GM23248 (cell line): ENCODE measurements around the gene PPFIA3. TPM values are rescaled to one million over a fixed set of nuclear protein-coding genes. Genes with fewer than 3 reads are reported as not detected.

ENCODE experiments used
- DNase-seq: peaks from one replicate; pipeline ENCODE4 v3.0.0-alpha.2; 2015
- H2AFZ ChIP-seq: fragments of 200-600 bp; sonication (generic); 2 replicates; pipeline ENCODE4 v1.6.1; 2016; ENCODE audit warnings: antibody characterized with exemption
- H3F3A ChIP-seq: fragments of 200-600 bp; sonication (generic); 2 replicates; pipeline ENCODE4 v1.6.1; 2016; ENCODE audit warnings: mild to moderate bottlenecking, antibody characterized with exemption, mixed run types; ENCODE audit not compliant: insufficient read depth
- H3K27ac ChIP-seq: fragments of 200-600 bp; sonication (generic); 2 replicates; pipeline ENCODE4 v1.5.1; 2016; ENCODE audit warnings: mild to moderate bottlenecking
- H3K27me3 ChIP-seq: fragments of 200-600 bp; sonication (generic); replicated peaks from 2 replicates; pipeline ENCODE4 v1.6.1; 2016; ENCODE audit warnings: mild to moderate bottlenecking; ENCODE audit not compliant: insufficient read depth
- H3K36me3 ChIP-seq: fragments of 200-600 bp; sonication (generic); 2 replicates; pipeline ENCODE4 v1.6.1; 2016; ENCODE audit warnings: low read depth, mild to moderate bottlenecking
- H3K4me1 ChIP-seq: fragments of 200-600 bp; sonication (generic); 2 replicates; pipeline ENCODE4 v1.6.1; 2016; ENCODE audit warnings: mild to moderate bottlenecking; ENCODE audit not compliant: insufficient read depth
- H3K4me2 ChIP-seq: fragments of 200-600 bp; sonication (generic); one replicate; pipeline ENCODE4 v1.6.1; 2016; ENCODE audit warnings: mild to moderate bottlenecking; ENCODE audit not compliant: unreplicated experiment
- H3K4me3 ChIP-seq: fragments of 200-600 bp; sonication (generic); 2 replicates; pipeline ENCODE4 v1.5.1; 2016; ENCODE audit warnings: mild to moderate bottlenecking
- H3K79me2 ChIP-seq: fragments of 200-600 bp; sonication (generic); 2 replicates; pipeline ENCODE4 v1.6.1; 2016; ENCODE audit warnings: mild to moderate bottlenecking; ENCODE audit not compliant: insufficient read depth
- H3K9ac ChIP-seq: fragments of 200-600 bp; sonication (generic); 2 replicates; pipeline ENCODE4 v1.6.1; 2016; ENCODE audit warnings: mild to moderate bottlenecking
- H3K9me2 ChIP-seq: fragments of 200-600 bp; sonication (generic); 2 replicates; pipeline ENCODE4 v1.6.1; 2016; ENCODE audit warnings: mixed run types, mild to moderate bottlenecking, moderate library complexity; ENCODE audit not compliant: insufficient read depth
- H3K9me3 ChIP-seq: fragments of 200-600 bp; sonication (generic); one replicate; pipeline ENCODE4 v1.6.1; 2017; ENCODE audit warnings: low read depth
- H4K20me1 ChIP-seq: fragments of 200-600 bp; sonication (generic); 2 replicates; pipeline ENCODE4 v1.6.0; 2016; ENCODE audit not compliant: insufficient read depth
- EZH2 ChIP-seq: fragments of 200-600 bp; sonication (generic); IDR thresholded peaks from 2 replicates; pipeline ENCODE4 v1.6.1; 2018; ENCODE audit warnings: antibody characterized with exemption, mild to moderate bottlenecking; ENCODE audit not compliant: insufficient read depth, poor library complexity, severe bottlenecking
- EZH2phosphoT487 ChIP-seq: fragments of 200-600 bp; sonication (generic); IDR thresholded peaks from 2 replicates; pipeline ENCODE4 v1.6.1; 2018; ENCODE audit warnings: antibody characterized with exemption, moderate library complexity, mild to moderate bottlenecking, low read depth; ENCODE audit not compliant: insufficient read depth
- WGBS, 2 experiments: methylation state at CpG; one replicate each; pipeline ENCODE4 v1.1.6; 2015 to 2017; ENCODE audit warnings: low lambda C conversion rate in 2 of 2, low coverage in 1 of 2; ENCODE audit errors: missing lambda C conversion rate in 2 of 2; 5-methylcytosine and 5-hydroxymethylcytosine counted together
- in situ Hi-C: fragments of 300-500 bp; cut with MboI; formaldehyde crosslinking; loops from 2 replicates; pipeline ENCODE4 v1.15.0; 2020
- polyA plus RNA-seq: library from polyadenylated mRNA; unstranded; fragments of >200 nt; fragmentation: Nextera tagmentation; extraction: Ambion mirVana; gene quantifications from 2 replicates; pipeline ENCODE4 v1.2.1, GENCODE V29; 2016
- total RNA-seq: library from RNA; depleted of rRNA; stranded (reverse); fragments of >200 nt; shearing (Covaris generic); gene quantifications from 2 replicates; pipeline ENCODE4 v1.2.3, GENCODE V29; 2014

Gene PPFIA3
- total and polyA plus RNA-seq, 2 experiments from 2014 or later: 1.2 to 2.4 TPM

DNA sequence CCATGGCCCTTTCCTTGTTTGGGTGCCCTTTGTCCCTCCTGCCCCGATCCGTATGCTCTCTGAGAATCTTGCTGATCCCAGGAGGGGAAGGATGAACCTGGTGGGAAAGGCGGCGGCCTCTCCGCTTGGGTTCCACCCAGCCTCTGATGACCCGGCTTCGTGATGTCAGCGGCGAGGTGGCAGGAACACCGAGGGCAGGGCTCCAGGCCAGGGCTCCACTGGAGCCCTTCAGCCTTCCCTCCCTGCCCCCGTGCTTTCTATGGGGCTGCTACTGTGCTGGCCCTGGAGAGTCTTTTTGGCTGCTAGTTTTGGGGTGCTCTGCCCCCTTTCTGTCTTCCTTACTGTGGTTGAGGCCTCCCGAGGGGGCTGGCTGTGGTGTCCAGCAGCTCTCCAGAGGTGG is 17.0 kb upstream of the PPFIA3 start:
- no peak for DNase-seq
- Histone ChIP-seq H3K36me3 (peaks cover 45% of the 10 kb centered on the region), H3K27me3 (no peaks in the 10 kb centered on the region), H3K4me3 (no peak overlapping the region), H3K79me2 (peaks cover 43% of the 10 kb centered on the region), H3K27ac (no peak overlapping the region), H4K20me1 (peaks cover 6% of the 10 kb centered on the region), H3K9me2 (no peaks in the 10 kb centered on the region), H3F3A (peaks cover 19% of the 10 kb centered on the region), H3K4me2 (no peak overlapping the region), H3K9me3 (no peaks in the 10 kb centered on the region), H3K4me1 (no peaks in the 10 kb centered on the region), H3K9ac (no peak overlapping the region), H2AFZ (no peak overlapping the region)
- WGBS, 2 experiments: 91 to 97% methylated on average over 11 to 12 of the region's 12 CpGs
- in situ Hi-C loops: no loop called here
- TF ChIP-seq EZH2phosphoT487 (no peak), EZH2 (no peak)

- Histone ChIP-seq H3K4me1 (no peaks in the 10 kb centered on the region), H3K9me2 (no peaks in the 10 kb centered on the region), H4K20me1 (peaks cover 6% of the 10 kb centered on the region), H3K9ac (no peak overlapping the region), H2AFZ (no peak overlapping the region), H3K9me3 (no peaks in the 10 kb centered on the region), H3K27ac (no peak overlapping the region), H3K4me2 (no peak overlapping the region), H3K27me3 (no peaks in the 10 kb centered on the region), H3K79me2 (peaks cover 31% of the 10 kb centered on the region), H3K36me3 (peaks cover 38% of the 10 kb centered on the region), H3F3A (peaks cover 16% of the 10 kb centered on the region), H3K4me3 (no peak overlapping the region)
- in situ Hi-C loops: no loop called here
- DNase-seq: no peak
- no peak for TF ChIP-seq EZH2phosphoT487
- no peak for TF ChIP-seq EZH2
- 91 to 95% methylated on average over 4 to 33 of the region's 33 CpGs for WGBS, 2 experiments
Observed at GRCh38 chr19:49103331-49104085, 15.8 kb upstream of the PPFIA3 start.

GRCh38 chr19:49104229-49104864 is 15.0 kb upstream of the PPFIA3 start:
- Histone ChIP-seq H3K4me1 (no peaks in the 10 kb centered on the region), H3K9ac (no peak overlapping the region), H3K79me2 (peaks cover 23% of the 10 kb centered on the region), H3K4me3 (no peak overlapping the region), H3F3A (peaks cover 25% of the 10 kb centered on the region), H3K36me3 (peaks cover 37% of the 10 kb centered on the region; the same call in 1 of the 2 replicates), H3K4me2 (no peak overlapping the region), H2AFZ (no peak overlapping the region), H3K9me2 (no peaks in the 10 kb centered on the region), H3K27me3 (no peaks in the 10 kb centered on the region), H3K27ac (no peak overlapping the region), H4K20me1 (no peaks in the 10 kb centered on the region; the same call in 1 of the 2 replicates), H3K9me3 (no peaks in the 10 kb centered on the region)
- TF ChIP-seq EZH2 (no peak), EZH2phosphoT487 (no peak)
- DNase-seq: no peak
- in situ Hi-C loops: no loop called here
- 76 to 79% methylated on average over 26 to 30 of the region's 30 CpGs for WGBS, 2 experiments

GRCh38 chr19:49106648-49107135 is 12.7 kb upstream of the PPFIA3 start:
- Histone ChIP-seq H3K36me3 (peaks cover 34% of the 10 kb centered on the region; the same call in 1 of the 2 replicates), H3K4me3 (no peak overlapping the region), H3K4me1 (peaks cover 13% of the 10 kb centered on the region), H3K27ac (no peak overlapping the region), H3K9ac (no peak overlapping the region), H3K4me2 (no peak overlapping the region), H3K79me2 (peaks cover 5% of the 10 kb centered on the region; the same call in 1 of the 2 replicates), H3F3A (peaks cover 47% of the 10 kb centered on the region), H4K20me1 (no peaks in the 10 kb centered on the region; the same call in 1 of the 2 replicates), H3K9me3 (no peaks in the 10 kb centered on the region), H3K9me2 (no peaks in the 10 kb centered on the region), H2AFZ (no peak overlapping the region), H3K27me3 (no peaks in the 10 kb centered on the region)
- in situ Hi-C loops: no loop called here
- peak; percentile 67 for DNase-seq
- no peak for TF ChIP-seq EZH2phosphoT487
- 67 to 73% methylated on average over 12 of the region's 12 CpGs for WGBS, 2 experiments
